GM19023 (cell line): ENCODE data around the gene PLEKHA8.

ENCODE experiments used
- ATAC-seq: cut with Tn5 transposase; IDR thresholded peaks from one replicate; pipeline ENCODE4 v1.9.1; 2021; ENCODE audit warnings: mild to moderate bottlenecking, moderate library complexity; ENCODE audit not compliant: unreplicated experiment

PLEKHA8 gene

GRCh38 chr7:30061786-30062185, 33.6 kb downstream of the PLEKHA8 start:
- ATAC-seq: peak; percentile 83

GRCh38 chr7:30062587-30062986, 34.4 kb downstream of the PLEKHA8 start:
- ATAC-seq: no peak

GRCh38 chr7:30065746-30066145, 37.5 kb downstream of the PLEKHA8 start:
- no peak for ATAC-seq

GRCh38 chr7:30066687-30067086, 38.5 kb downstream of the PLEKHA8 start:
- ATAC-seq: no peak

- no peak for ATAC-seq
Measured at GRCh38 chr7:30068117-30068516, 39.9 kb downstream of the PLEKHA8 start.

- ATAC-seq: no peak
Measured at GRCh38 chr7:30069096-30069867, 41.1 kb downstream of the PLEKHA8 start.

GRCh38 chr7:30070052-30070451, 41.8 kb downstream of the PLEKHA8 start:
- ATAC-seq: no peak

- no peak for ATAC-seq
Measured at GRCh38 chr7:30072735-30073134, 44.5 kb downstream of the PLEKHA8 start.

- ATAC-seq: no peak
Measured at GRCh38 chr7:30074422-30075030, 46.3 kb downstream of the PLEKHA8 start.

GRCh38 chr7:30076411-30076810, 48.2 kb downstream of the PLEKHA8 start:
- no peak for ATAC-seq

GRCh38 chr7:30078280-30078679, 50.1 kb downstream of the PLEKHA8 start:
- ATAC-seq: no peak

GRCh38 chr7:30079880-30080279, 51.7 kb downstream of the PLEKHA8 start:
- no peak for ATAC-seq

GRCh38 chr7:30080818-30081217, 52.6 kb downstream of the PLEKHA8 start:
- no peak for ATAC-seq

- no peak for ATAC-seq
Measured at GRCh38 chr7:30082686-30083085, 54.5 kb downstream of the PLEKHA8 start.

- no peak for ATAC-seq
Measured at GRCh38 chr7:30083334-30083733, 55.1 kb downstream of the PLEKHA8 start.

- ATAC-seq: no peak
Measured at GRCh38 chr7:30084212-30084611, 56.0 kb downstream of the PLEKHA8 start.

- no peak for ATAC-seq
Measured at GRCh38 chr7:30086529-30086928, 58.3 kb downstream of the PLEKHA8 start.

GRCh38 chr7:30087371-30087770, 59.2 kb downstream of the PLEKHA8 start:
- no peak for ATAC-seq

- no peak for ATAC-seq
Measured at GRCh38 chr7:30088362-30088761, 60.1 kb downstream of the PLEKHA8 start.

- no peak for ATAC-seq
Measured at GRCh38 chr7:30090111-30090510, 61.9 kb downstream of the PLEKHA8 start.

- ATAC-seq: no peak
Measured at GRCh38 chr7:30091491-30091912, 63.3 kb downstream of the PLEKHA8 start.

- no peak for ATAC-seq
Measured at GRCh38 chr7:30091987-30092386, 63.8 kb downstream of the PLEKHA8 start.
